Inflammatory macrophage (primary cell): Measurements from ENCODE around the gene C13orf42.

Experiments used
- DNase-seq, 2 donors: peaks; one replicate each; pipeline ENCODE4 v3.0.0-alpha.2; 2020 to 2022

C13orf42 gene

DNA sequence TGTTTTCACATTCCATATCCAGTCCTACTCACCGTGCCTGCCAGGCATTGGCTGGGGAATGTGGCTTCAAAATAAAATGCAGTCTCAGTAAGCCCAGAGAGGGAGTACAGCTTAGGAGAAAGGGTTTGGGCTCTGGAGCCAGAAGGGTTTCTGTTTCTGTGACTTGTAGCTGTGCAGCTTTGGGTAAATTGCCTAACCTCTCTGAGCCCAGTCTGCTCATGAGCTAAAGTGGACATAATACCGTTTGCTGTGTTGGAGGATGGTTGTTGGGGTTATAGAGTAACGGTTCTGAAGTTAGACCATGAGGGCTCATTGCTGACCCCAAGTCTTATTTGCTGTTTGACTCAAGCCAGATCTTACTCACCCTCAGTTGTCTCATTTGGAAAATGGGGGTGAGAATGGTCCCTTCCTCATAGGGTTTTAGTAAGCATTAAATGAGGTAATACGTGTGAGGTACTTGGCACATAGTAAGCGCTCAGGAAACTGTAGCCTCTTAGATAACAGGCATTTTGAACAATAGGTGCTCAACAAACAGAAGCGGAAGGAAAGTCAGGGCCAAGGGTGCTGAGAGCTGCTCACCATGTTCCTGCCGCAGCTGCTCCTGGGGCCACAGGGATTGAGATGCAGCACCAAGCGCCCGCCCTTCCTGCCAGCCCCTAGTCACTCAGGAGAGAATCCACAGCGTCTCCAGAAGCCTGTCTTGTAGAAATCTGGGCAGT is 45.5 kb downstream of the C13orf42 start:
- no peak for DNase-seq

DNA sequence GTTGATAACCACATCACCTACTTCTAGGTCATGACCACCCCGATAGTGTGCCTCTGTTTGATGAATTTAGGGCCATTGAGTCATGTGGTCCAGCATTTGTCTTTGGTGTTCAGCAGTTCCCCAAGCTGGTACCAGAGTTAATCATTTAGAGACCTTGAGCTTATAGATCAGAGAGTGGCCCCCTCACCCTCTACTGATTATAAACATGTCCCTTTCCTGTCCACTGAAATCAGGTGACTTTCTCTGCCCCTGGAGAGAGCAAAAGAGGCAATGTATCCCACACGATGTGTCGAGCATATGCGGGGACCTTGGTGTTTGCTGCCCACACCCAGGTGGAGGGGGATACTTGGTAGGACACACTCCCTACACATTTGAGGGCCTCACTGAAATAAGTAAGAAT is 46.3 kb downstream of the C13orf42 start:
- no peak for DNase-seq

DNA sequence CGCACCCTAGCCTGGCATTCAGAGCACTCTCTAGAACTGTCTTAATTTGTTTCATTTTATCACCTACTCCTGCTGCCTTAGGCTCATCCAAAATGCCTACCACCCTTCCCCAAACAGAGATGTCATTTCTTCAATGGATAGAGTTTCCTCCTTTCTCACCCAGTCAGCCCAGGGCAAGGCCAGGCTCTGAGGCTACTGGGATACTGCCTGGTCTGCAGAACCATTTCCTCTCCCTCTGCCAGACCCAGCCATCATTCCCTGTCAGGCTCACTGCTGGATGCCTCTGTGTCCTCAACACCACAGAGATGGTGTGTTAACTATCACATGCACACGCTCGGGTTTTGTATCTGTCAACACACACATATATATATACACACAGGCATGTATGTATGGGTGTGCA is 47.2 kb downstream of the C13orf42 start:
- no peak for DNase-seq

DNA sequence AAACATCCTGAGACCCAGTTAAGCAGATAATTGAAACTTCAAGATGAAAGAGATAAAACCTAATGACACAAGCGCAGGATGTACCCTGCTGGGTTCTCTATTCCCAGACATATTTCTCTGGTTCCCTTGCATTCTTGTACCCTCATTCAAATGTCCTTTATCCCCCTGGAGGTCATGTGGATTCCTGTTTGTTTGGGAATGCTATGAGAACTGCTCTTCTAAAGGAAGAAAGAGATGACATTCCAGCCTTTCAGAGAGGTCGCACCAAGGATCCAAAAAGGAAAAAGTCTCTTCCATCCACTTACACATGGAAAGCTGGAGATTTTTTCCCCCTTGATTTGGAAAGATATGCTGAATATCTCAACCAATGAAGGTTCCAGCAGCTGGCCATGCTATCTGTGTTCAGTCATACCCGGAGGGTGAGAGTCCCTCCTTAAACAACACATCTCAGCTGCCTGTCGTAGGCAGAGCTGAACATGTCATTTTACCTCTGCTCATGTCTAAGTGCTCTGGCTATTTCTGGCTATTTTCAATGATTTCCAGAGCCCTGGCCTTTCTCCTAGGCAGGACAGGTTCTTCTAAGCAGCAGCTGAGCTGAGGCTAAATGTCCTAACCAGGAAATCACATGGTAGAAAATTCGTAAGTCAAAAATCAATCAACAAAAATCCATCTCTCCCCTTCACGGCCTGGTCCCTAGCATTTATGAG is 52.5 kb downstream of the C13orf42 start:
- DNase-seq, result no peak

DNA sequence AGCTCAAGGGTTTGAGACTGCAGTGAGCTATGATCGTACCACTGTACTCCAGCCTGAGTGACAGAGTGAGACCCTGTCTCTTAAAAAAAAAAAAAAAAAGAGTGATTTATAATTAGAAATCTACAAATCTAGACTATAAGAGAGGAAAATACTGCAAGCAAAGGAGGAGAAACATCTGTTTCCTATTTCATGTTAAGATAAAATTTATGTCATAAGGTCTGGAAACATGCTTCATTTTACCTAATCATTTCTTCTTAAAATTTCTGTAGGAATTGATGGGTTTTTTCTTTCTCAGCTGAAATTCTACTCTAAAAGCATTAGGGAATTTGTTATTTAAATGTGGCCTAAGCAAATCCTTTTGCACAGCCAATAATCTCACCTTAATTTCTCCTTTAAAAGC is 53.2 kb downstream of the C13orf42 start:
- DNase-seq, result no peak

DNA sequence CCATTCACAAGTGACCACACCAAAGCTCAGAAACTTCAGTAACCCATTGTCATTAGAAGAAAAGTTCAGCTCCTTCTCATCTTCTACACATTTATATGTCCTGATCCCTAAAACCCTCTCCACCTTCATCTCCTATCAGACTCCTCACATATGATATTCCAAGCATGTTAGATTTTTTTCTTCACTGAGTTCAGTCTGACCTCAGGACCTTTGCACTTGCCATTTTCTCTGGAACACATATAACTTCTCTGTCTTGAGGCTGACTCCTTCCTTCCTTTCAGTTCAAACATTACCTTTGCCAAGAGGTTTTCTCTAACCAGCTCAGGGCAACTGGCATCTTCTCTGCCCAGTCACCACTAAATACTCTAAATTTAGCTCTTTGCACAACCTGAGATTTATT is 54.1 kb downstream of the C13orf42 start:
- DNase-seq, result no peak

DNA sequence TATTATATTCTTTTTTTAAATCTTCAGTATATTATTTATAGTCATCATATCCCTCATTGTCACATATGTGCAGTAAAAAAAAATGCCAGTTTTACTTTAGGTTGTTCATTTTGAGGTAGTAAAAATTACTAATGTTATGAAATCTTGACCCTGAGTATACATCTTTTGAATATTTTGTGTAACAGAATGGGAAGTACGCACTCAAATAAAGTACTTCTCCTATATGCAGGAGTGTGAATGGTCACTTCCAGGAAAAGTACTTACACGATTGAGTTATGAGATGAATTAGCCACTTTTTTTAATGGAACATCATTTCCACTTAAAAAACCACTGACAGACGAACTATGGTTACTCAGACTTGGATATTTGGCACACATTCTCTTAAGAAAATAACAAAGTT is 58.5 kb downstream of the C13orf42 start:
- peak in 1 of 2 donors; percentile 68 for DNase-seq

DNA sequence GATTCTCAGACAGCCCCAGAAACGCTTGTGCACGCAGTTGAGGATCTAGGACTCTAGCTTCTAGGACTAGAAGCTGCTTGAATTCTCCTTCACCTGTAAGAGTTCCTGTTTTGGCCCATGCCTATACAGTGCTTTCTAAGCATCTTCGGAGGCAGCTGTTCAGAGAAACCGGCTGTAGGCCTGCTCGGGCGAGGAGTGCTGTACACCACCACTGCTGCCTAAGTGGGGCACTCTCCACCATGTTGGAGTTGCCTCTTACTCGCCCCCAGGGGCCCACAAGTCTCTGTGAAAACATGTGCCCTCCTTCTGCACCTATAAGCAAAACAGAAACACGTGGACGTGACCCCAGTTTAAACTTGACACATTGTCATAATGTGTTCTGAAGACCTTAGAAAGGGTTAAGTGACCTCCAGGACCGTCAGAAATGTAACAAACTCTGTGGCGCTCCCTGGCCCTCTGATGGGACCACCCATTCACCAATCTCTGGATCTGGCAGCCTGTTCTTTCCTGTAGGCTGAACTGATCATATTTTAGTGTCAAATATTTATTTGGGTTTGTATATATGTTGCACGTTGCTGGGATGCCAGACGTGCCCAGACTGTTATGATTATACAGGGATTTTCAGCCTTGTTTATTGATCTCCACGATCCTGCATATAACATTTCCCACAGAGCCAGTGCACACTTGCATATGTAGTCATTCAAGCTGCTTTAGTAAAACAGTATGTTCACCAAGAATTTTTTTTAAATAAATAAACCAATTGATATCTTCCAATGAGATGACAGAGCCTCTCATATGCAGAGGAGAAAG is 60.8 kb downstream of the C13orf42 start:
- DNase-seq, result no peak

DNA sequence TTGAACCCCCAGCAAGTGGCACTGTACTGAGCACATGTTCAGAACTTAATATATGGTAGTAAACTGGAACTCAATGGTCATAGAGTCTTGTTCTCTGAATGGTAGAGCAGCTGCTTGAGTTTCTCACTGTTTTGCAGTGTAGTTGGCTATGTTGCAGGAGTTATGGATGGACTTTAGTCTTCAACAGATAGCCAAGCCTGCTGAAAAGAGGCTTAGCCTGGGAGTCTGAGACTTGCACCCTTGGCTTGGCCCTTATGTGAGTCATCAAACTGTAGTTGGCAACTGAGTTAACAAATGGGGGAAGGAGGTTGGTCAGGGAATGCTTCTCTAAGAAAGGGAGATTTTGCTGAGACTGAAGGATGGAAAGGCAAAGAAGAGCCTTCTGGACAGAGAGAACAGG is 62.5 kb downstream of the C13orf42 start:
- no peak for DNase-seq

DNA sequence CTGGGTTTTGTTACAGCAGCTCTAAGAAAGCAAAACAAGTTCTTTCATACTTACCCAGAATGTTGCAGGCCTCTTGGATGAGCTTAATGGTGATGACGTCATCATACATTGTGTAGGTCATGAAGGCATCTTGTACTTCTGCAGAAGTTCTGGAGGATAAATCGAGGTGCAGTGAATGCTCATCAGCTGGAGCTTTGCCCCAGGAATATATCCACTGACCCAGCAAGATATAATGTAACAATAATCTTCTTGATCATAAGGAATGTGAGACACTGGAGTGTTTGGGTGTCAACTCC is 63.0 kb downstream of the C13orf42 start:
- DNase-seq, result no peak

DNA sequence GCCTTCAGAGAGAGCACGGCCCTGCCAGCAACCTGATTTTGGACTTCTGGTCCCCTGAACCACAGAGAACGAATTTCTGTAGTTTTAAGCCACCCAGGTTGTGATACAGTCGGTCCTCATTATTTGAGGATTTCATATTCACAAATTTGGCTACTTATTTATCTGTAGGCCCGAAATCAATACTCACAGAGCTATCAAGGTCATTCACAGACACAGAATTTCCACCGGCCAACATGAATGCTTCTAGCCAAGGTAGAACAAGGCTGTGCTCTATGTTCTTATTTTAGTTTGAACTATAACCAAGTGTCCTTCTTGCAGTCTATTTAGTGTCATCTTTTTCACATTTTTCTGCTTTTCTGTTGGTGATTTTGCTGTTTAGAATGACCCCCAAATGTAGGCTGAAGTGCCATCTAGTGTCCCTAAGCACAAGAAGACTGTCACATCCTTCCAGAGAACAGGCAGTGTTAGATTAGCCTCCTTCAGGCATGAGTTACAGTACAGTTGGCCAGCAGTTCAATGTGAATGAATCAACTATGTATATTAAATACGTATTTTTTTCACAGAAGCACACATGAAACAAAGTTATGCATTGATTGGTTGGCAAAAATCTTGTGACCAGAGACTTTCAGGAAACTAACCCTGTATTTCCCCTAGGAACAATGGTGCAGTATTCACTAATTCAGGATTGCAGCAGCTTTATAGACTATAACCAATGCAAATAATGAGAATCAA is 63.5 kb downstream of the C13orf42 start:
- DNase-seq, result peak in 1 of 2 donors; percentile 4

DNA sequence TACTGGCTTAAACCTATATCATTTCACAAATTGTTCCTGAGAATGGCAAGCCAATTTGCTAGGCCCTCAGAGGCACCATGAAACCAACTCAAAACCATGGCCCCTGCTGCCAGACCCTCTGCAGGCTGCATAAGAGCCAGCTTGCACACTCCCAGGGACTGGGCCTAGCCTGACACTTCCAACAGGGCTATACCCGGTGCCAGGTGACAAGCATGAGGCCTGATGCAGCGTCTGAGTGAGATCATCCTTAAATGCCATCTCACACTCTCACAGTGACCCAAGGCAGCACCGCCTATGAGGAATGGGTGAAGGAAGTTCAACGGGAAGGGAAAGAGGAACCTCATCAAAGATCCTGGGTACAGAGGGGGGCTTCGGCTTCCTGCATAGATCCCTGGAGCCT is 65.6 kb downstream of the C13orf42 start:
- DNase-seq, result peak; percentile 6 to 29

DNA sequence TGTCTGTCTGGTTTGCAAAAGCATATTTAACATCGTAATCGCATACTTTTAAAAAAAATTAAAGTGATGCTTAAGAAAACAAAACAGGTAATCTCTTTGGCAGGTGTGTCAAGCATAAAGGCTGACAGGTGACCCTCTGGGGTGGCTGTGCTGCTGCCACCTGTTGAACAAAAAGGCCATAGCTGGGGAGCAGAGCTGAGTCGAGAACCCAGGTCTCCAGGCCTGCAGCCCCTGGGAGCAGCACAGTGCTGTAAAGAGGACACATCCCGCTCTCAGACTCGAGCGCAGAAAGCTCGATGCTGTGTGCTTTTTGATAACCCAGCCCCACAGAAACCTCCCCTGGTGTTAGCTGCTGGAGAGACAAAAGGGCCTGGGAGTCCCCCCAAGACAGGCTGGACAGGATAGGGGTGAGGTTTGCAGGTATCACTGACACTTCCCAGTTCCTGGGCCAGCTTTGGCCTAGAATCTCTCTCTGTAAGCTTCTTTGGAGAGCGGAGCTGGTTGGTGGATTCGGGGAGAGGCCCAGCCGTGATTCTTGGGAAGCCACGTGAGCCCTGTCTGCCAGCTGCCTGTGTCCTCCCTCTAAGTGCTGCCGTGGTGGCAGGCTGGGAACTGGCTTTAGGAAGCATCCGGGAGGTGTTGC is 66.9 kb downstream of the C13orf42 start:
- DNase-seq, result no peak

DNA sequence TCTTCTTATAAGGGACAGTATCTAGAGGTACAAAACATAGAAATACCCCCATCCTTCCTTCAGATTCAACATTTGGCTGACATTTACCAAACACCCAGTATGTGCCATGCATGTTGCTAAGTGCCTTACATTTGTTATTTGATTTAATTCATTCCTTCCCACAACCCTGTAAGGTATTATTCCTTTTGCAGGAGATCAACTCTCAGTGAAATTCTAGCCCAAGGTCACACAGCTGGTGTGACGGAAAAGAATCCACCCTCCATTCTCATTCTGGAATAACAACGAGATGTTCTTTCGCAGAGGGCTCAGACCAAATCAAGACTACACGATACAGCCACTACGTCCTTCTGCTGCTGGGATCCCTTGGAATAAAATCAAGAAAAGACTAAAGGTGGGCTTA is 67.8 kb downstream of the C13orf42 start:
- no peak for DNase-seq

DNA sequence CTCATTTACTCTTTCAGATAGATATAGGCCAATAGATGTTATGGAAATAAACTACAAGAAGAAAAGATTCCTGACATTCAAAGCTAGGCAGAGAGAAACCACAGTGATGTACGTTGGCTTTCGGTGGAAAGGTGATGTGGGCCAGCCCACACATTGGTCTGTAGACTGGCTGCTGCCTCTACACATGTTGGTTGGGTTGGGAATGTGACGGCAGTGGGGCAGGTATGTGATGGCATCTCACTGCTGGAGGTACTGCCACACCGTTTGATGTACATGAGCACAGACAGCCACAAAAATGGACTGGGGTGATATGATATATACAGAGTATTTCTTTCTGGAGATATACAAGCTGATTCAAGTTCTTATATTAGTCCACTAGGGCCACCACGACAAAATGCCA is 69.4 kb downstream of the C13orf42 start:
- DNase-seq, result no peak

DNA sequence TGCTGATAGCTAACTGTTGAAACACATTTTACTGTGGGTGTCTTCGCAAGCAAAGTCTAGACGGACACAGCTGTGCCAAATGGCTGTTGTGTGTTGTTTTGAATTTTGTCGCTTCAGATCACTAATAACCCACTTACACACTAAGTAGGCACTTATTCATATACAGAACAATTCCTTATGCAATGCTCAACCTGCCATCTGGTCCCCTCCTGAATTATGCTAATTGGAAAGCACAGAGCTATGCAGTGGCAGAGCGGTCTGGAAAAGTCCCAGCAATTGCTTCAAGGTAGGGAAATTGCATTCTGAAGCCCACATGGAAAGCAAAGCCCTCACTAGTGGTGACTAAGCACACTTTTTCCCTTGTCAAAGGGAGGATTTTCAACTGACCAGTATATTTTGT is 69.9 kb downstream of the C13orf42 start:
- no peak for DNase-seq

DNA sequence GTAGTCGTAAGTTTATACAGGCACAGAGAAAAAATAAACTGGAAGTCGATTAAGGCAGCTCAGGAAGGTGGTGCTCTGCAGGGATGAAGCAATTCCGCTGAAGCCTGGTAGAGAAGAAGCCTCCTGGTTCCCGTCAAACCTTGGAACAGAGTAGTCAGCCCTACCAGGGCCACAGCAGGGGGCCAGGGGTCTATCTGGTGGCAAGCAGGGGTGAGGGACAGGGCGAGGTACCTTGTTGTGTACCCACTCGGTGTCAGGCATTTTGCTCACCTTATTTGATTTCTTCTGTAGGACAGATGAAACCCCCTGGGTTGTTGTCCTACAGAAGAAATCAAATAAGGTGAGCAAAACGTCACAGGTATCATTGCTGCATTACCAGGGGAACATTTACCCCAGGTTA is 70.6 kb downstream of the C13orf42 start:
- no peak for DNase-seq

DNA sequence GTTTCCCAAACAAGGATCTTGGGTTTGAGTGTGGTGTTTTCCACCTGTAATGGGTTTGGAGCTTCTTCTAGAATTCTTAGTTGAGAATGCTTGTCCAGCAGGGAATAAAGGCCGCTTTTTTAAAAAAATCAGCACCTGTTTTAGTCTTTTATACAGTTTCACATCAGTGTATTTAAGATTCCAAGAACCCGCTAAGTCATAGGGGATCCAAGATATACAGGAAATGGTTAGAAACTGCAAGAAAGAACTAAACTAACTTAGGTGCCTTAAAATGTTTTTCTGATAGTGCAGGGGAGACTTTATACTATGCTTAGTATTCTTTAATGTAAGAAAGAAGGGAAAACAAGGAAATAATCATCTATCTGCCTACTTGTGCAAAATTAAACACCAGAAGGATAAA is 74.7 kb downstream of the C13orf42 start:
- DNase-seq, result no peak

DNA sequence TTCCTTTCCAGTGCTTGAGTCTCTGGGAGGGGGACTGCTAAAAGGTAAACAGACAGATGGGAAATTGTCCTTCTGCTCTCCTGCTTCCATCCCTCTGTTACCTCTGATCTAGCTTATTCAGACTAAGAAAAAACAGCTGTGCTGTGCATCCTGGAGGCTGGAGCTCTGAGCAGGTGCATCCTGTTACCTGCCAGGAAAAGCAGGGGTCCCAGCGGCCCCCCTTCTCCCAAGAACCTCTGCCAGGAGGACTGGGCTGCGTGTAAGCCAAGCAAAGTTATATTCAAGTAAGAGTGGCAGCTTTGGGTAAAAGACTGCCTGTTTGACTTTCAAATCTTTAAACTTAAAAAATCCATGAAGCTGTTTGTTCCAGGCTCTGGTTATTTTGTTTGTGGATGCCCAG is 75.1 kb downstream of the C13orf42 start:
- no peak for DNase-seq

DNA sequence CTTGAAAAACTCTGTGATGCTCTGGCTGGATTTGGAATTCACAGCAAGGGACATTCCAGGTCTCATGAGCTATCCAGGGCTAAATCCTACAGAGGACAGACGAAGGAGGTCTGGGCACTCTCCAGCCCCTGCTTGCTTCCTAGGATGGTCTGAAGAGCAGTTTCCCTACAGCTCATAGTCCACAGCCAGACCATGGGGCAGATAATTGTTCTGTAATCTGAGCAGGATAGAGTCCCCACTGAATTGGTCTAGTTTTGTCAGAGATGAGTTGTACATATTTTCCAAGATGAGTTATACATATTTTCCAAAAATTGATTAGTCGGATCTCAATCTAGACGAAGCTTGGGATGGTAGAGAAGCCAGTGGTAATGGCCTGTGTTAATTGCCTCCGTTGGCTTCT is 75.6 kb downstream of the C13orf42 start:
- DNase-seq, result no peak

DNA sequence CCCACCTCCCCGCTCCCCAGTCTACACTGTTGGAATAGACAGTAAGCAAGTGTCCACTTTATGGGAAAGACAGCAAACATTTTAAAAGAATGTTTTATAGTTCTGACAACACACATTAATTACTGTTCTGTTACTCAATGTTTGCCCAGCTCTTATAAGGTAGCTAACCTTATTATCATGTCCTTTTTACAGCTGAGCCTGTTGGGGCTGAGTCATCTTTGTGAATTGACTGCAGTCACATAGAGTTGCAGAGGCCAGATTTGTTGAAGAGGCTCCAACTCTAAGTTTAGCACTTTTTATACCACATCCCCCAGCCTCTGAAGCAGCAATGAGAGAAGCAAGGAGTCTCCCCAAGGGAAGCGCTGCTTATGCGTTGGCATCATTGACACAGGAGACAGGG is 76.2 kb downstream of the C13orf42 start:
- no peak for DNase-seq

DNA sequence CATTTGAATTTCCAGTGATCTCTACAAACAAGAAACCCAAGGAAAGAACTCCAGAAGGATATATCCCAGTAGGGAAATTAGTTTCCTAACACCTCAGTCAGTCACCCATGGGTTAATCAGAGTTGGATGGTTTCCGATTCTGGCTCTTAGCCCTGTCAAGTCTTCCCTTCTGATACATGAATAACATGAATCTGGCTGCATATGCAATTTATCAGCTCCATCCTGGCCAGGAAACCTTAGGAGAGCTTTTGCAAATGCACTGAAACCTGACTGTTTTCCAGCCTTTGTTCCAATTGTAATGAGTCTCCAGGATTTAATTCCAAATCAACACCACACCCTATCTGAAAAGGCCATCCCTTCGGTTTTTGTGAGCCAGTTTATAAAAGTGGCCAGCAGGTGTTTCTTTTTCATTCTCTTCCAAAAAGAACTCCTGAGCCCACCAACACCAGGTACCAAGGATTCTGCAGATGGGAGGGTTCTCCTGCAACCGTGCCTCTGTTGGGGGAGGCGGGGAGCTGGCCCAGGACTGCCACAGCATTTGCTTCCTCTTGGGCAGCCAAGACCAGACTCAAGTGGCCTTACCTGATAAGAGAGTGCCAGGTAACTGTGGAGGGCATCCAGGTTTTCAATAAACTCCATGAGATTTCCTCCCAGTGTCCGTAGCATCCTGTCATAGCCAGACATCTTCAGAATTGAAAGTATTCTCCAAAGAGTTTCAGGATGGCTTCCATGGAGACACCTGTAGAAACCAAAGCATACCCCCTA is 77.5 kb downstream of the C13orf42 start:
- DNase-seq, result no peak
